ENCODE results near the gene FMN2.

The FMN2 gene

DNA sequence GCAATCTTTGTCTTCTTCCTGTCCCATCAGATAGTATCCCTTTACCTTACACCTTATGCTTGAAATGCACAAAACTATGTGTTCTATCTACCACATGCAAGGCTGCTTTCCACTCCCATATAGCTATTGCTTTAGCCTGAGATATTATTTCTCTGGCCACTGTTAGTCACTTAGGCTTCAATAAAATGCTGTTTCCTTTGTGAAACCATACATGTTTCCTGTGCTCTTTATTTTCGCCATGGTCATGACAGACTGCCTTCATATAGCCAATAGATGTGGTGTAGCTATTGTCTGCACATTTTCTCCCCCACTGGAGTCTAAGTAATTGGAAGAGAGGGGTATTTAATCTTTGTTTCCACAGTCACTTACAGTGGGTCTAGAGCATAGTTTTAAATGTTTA, 411.9 kb downstream of the FMN2 start:
- DNase-seq, result no peak

DNA sequence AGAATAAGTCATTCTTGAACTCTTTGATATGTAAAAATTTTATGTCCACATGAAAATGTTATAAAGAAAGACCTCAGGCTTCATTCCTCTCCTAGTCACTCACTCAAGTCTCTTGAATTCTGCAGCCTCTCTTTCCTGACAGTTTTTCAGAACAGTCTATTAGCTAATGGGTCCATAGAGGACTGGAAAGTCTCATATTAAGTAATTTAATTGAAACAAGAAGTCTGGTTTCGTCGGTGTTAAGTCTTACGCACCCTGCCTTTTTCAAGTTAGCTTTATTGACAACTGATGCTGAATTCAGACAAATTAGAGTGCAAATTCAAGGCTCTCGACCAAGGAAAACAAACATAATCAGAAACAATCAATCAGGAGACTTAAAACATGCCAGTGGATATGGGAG, 414.5 kb downstream of the FMN2 start:
- no peak for DNase-seq

- DNase-seq, result no peak
Measured at GRCh38 chr1:240508201-240508600, 416.5 kb downstream of the FMN2 start.

- DNase-seq, result no peak
Measured at GRCh38 chr1:240508950-240509349, 417.3 kb downstream of the FMN2 start.

GRCh38 chr1:240511789-240512188, 420.1 kb downstream of the FMN2 start:
- no peak for DNase-seq

DNA sequence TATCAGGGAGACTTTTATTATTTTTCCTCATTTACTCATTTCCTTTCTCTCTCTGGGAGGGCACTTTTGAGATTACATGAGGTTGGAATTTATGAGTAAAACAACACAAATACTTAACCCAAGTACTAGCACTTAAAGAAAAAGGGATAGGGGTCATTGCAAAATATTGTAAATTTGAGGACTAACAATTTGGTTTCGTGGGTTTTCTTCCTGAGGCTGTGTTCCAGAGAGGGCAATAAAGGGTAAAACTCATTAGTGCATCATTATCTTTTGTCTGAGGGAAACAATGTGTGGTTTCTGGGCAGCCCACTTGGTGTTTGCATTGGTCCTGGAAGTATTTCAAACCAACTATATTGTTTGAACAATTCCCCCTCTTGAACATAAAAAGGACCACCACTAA, 423.8 kb downstream of the FMN2 start:
- DNase-seq, result no peak

- no peak for DNase-seq
Measured at GRCh38 chr1:240516069-240516468, 424.4 kb downstream of the FMN2 start.

DNA sequence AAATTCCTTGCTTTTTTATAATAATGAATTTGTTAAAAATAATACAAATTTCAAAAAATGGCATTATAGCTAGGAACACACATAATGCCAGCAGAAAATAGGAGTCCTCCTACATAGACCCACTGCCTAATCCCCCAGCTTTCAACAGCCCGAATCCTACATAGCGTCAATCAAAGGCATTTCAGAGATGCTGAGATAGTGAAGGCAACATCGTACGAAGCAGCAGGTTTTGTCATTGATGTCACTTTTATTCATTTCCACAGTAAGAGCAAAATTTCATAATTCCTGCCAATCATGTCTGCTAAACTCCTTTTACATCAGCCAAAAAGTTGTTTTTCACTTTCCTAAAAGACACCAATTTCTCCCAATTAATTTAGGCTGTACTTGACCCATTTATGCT, 426.2 kb downstream of the FMN2 start:
- DNase-seq, result no peak

DNA sequence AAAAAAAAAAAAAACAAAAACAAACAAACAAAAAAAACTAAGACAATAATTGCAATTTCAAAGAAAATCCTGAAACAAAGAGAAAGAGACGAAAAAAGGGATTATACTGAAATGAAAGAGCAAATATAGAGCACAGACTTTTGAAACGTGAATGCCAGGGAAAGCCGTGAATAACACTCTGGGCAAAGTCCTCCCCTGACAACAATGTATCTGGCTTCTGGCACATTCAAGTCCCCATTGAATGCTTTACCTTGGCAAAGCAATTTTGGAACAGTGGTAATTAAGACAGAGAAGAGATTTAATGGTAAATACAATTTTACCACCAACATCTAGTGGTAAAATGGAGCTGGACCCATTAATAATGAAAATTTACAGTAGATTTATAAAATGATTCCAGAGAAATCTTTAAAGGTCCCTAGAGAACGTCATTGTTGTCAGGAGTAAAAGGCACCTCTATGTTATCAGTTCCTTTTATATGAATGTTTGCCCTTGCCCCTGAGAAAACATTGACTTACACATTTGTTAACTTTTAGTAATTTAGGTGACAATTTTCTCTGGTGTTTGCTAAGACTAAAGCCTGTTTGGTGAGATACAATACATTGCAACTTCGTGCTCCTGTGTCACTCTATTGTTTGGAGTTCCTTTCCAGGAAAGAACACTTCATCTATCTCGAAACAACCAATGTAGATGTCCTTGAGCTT, 430.6 kb downstream of the FMN2 start:
- no peak for DNase-seq

DNA sequence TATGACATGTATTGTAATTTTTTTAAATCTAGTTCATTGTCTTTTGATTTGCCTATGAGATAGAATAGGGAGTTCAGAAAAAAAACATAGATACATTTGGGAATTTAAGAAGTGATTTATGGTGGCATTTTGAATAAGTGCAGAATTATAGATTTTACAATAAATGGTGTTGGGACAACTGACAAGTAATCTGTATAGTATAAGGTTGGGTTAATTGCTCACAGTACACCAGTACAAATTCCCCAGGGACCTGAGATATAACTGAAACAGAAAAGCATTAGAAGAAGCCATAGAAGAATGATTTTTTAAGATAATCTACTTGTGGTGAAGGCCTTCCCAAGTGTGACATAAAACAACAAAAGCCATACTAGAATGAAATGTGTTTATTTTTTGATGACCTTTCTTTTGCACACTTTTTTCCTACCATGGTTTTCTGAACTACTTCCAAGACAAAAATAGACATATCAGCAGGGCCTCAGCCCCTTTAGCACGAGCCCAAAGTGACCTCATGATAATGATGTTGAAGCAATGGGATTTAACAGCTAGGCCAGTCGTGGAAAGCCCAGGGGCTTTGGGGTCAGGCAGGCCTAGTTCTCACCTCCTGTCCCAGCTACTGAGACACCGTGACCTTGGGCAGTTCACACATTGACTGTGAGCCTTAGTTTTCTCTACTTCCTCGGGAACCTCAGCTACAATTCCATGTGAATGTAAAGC, 432.8 kb downstream of the FMN2 start:
- no peak for DNase-seq
